Fibroblast of pulmonary artery (primary cell): ENCODE data around the gene BIN1.

Experiments used
- DNase-seq: peaks from one replicate; pipeline ENCODE4 v3.0.0-alpha.2; 2010; ENCODE audit warnings: low read depth
- H3K4me3 ChIP-seq: replicated peaks from 2 replicates; pipeline ENCODE4 v1.5.1; 2011; ENCODE audit warnings: low read depth, mild to moderate bottlenecking, control low read depth, low read length, moderate library complexity
- CTCF ChIP-seq: IDR thresholded peaks from 2 replicates; pipeline ENCODE4 v1.5.1; 2011; ENCODE audit warnings: mild to moderate bottlenecking, control low read depth, low read length, inconsistent platforms; ENCODE audit errors: missing control alignments

The BIN1 gene

GRCh38 chr2:127027715-127028114, 79.2 kb downstream of the BIN1 start:
- DNase-seq, result no peak

GRCh38 chr2:127025359-127026166, 81.4 kb downstream of the BIN1 start:
- peak; percentile 33 for TF ChIP-seq CTCF
- peak overlapping the region; percentile 59 for H3K4me3 ChIP-seq
- DNase-seq, result peak; percentile 86

More at GRCh38 chr2:127027715-127028114, 79.2 kb downstream of the BIN1 start:
- no peak overlapping the region for H3K4me3 ChIP-seq
- peak; percentile 11 for TF ChIP-seq CTCF

GRCh38 chr2:127024769-127025358, 82.1 kb downstream of the BIN1 start:
- peak overlapping the region; percentile 59 for H3K4me3 ChIP-seq
- peak; percentile 37 for TF ChIP-seq CTCF
- DNase-seq, result peak; percentile 54

GRCh38 chr2:127023504-127023903, 83.5 kb downstream of the BIN1 start:
- no peak for DNase-seq
- no peak overlapping the region for H3K4me3 ChIP-seq
- TF ChIP-seq CTCF, result no peak

- DNase-seq, result no peak
- no peak overlapping the region for H3K4me3 ChIP-seq
- no peak for TF ChIP-seq CTCF
These were observed 84.1 kb downstream of the BIN1 start for GRCh38 chr2:127022817-127023216.

- TF ChIP-seq CTCF, result no peak
- H3K4me3 ChIP-seq, result no peak overlapping the region
- DNase-seq, result no peak
These were observed 86.4 kb downstream of the BIN1 start for GRCh38 chr2:127020536-127020935.
